HepG2 (cell line): ENCODE measurements around the gene DIS3L2. TPM values are rescaled to one million over a fixed set of nuclear protein-coding genes. Genes with fewer than 3 reads are reported as not detected.

Source experiments
- ATAC-seq: fragments of 200-7000 bp; cut with Tn5 transposase; 3 replicates; pipeline ENCODE4 v1.9.1; 2020; ENCODE audit warnings: mild to moderate bottlenecking, moderate library complexity
- BruUV-seq: library from RNA; stranded (reverse); fragments of 400-500 nt; replicated peaks from 2 replicates; lab custom pipeline; 2021; lab: Mats Ljungman, UMichigan
- CTCF ChIA-PET: fragments of 300-600 bp; formaldehyde crosslinking; extraction: SDS; loops from one replicate; lab custom pipeline; 2021; ENCODE audit warnings: low total read pairs, inconsistent platforms, low intra/inter-chr PET ratio; lab: Yijun Ruan, JAX
- POLR2A ChIA-PET: fragments of 350-600 bp; sonication (Branson Sonifier 250); formaldehyde crosslinking; loops from one replicate; lab custom pipeline; 2020; ENCODE audit warnings: antibody characterized with exemption, inconsistent platforms; lab: Yijun Ruan, JAX
- DNase-seq: peaks from one replicate; pipeline ENCODE4 v3.0.0-alpha.2; 2015; ENCODE audit warnings: low spot score
- FAIRE-seq: peaks from 3 replicates; lab custom pipeline; 2011; peaks lifted over from hg19 to GRCh38; lab: Jason Lieb, UNC
- H2AFZ ChIP-seq: one replicate; pipeline ENCODE4 v1.6.1; 2011; ENCODE audit warnings: low read length, inconsistent platforms
- H3K27ac ChIP-seq: fragments of 300-600 bp; 3 replicates; pipeline ENCODE4 v1.8.0; 2011; ENCODE audit warnings: mixed run types, mild to moderate bottlenecking, mixed read lengths, low read length, inconsistent platforms; ENCODE audit not compliant: insufficient read depth; ENCODE audit errors: extremely low read length
- H3K27me3 ChIP-seq, 2 experiments: fragments of 200-600 bp in 1 of 2; 2 replicates in 1 of 2; 3 replicates in 1 of 2; pipeline versions ENCODE4 v1.6.0 to v1.8.0; 2011; ENCODE audit warnings: low read length in 2 of 2, mild to moderate bottlenecking in 2 of 2, moderate library complexity in 2 of 2, inconsistent platforms in 1 of 2; ENCODE audit not compliant: insufficient read depth in 2 of 2, control insufficient read depth in 1 of 2
- H3K36me3 ChIP-seq, 2 experiments: fragments of 200-600 bp in 1 of 2; replicated peaks in 1 of 2; 2 replicates in 1 of 2; 3 replicates in 1 of 2; pipeline versions ENCODE4 v1.5.1 to v1.8.0; 2011; ENCODE audit warnings: low read length in 2 of 2, inconsistent platforms in 1 of 2; ENCODE audit not compliant: insufficient read depth in 2 of 2, control insufficient read depth in 1 of 2
- H3K4me1 ChIP-seq: 2 replicates; pipeline ENCODE4 v1.5.1; 2012; ENCODE audit warnings: low read length, inconsistent platforms; ENCODE audit not compliant: insufficient read depth
- H3K4me2 ChIP-seq: 2 replicates; pipeline ENCODE4 v1.6.0; 2011; ENCODE audit warnings: low read depth, low read length, inconsistent platforms
- H3K4me3 ChIP-seq, 3 experiments: fragments of 200-600 bp in 1 of 3; sonication (generic), shearing (Covaris generic) in 1 of 3; replicated peaks in 1 of 3; 2 replicates each; pipeline ENCODE4 v1.5.1; 2011 to 2016; ENCODE audit warnings: low read length in 3 of 3, inconsistent platforms in 2 of 3, low read depth in 2 of 3, mild to moderate bottlenecking in 2 of 3, control low read depth in 1 of 3, mixed read lengths in 1 of 3; ENCODE audit not compliant: insufficient read depth in 1 of 3
- H3K79me2 ChIP-seq: one replicate; pipeline ENCODE4 v1.6.1; 2011; ENCODE audit warnings: low read length, inconsistent platforms; ENCODE audit not compliant: insufficient read depth
- H3K9ac ChIP-seq: 2 replicates; pipeline ENCODE4 v1.6.0; 2011; ENCODE audit warnings: mild to moderate bottlenecking, low read depth, low read length, inconsistent platforms; ENCODE audit not compliant: insufficient read depth
- H3K9me3 ChIP-seq: 2 replicates; pipeline ENCODE4 v1.5.1; 2012; ENCODE audit warnings: mild to moderate bottlenecking, low read length
- H4K20me1 ChIP-seq: 2 replicates; pipeline ENCODE4 v1.6.0; 2011; ENCODE audit warnings: inconsistent platforms, mild to moderate bottlenecking, low read length, moderate library complexity; ENCODE audit not compliant: insufficient read depth
- HNF4G ChIP-seq, 2 experiments: sonication (generic) in 1 of 2; formaldehyde crosslinking in 1 of 2; IDR thresholded peaks; 2 replicates each; pipeline versions ENCODE4 v1.4.0 to v1.6.1; 2011 to 2020; ENCODE audit warnings: borderline replicate concordance in 2 of 2, low read depth in 2 of 2, mild to moderate bottlenecking in 2 of 2, low read length in 1 of 2, missing genetic modification reagents in 1 of 2, moderate library complexity in 1 of 2
- KLF12 ChIP-seq: sonication (generic); formaldehyde crosslinking; IDR thresholded peaks from 2 replicates; pipeline ENCODE4 v1.4.0; 2020; ENCODE audit warnings: missing genetic modification reagents, borderline replicate concordance
- RXRA ChIP-seq: sonication (generic); formaldehyde crosslinking; IDR thresholded peaks from 2 replicates; pipeline ENCODE4 v1.5.1; 2020; ENCODE audit warnings: missing genetic modification reagents
- SAFB2 ChIP-seq: sonication (generic); formaldehyde crosslinking; IDR thresholded peaks from 2 replicates; pipeline ENCODE4 v1.5.1; 2020; ENCODE audit warnings: missing genetic modification reagents, low read depth, mild to moderate bottlenecking, borderline replicate concordance
- TBX2 ChIP-seq: sonication (generic); formaldehyde crosslinking; IDR thresholded peaks from 2 replicates; pipeline ENCODE4 v1.5.0; 2020; ENCODE audit warnings: missing genetic modification reagents, mild to moderate bottlenecking, borderline replicate concordance
- ZBTB21 ChIP-seq: sonication (generic); formaldehyde crosslinking; IDR thresholded peaks from 2 replicates; pipeline ENCODE4 v1.4.0; 2020; ENCODE audit warnings: missing genetic modification reagents
- ZFP37 ChIP-seq: sonication (generic); formaldehyde crosslinking; IDR thresholded peaks from 2 replicates; pipeline ENCODE4 v1.4.0; 2020; ENCODE audit warnings: missing genetic modification reagents, borderline replicate concordance
- ZFY ChIP-seq: sonication (generic); formaldehyde crosslinking; IDR thresholded peaks from 2 replicates; pipeline ENCODE4 v1.4.0; 2020; ENCODE audit warnings: missing genetic modification reagents
- ZNF138 ChIP-seq: sonication (generic); formaldehyde crosslinking; IDR thresholded peaks from 2 replicates; pipeline ENCODE4 v1.5.0; 2020; ENCODE audit warnings: mild to moderate bottlenecking, low read depth, missing genetic modification reagents
- ZNF260 ChIP-seq: sonication (generic); formaldehyde crosslinking; IDR thresholded peaks from 2 replicates; pipeline ENCODE4 v1.4.0; 2020; ENCODE audit warnings: missing genetic modification reagents, low read depth, mild to moderate bottlenecking, borderline replicate concordance
- ZNF737 ChIP-seq: sonication (generic); formaldehyde crosslinking; IDR thresholded peaks from 2 replicates; pipeline ENCODE4 v1.5.0; 2020; ENCODE audit warnings: missing genetic modification reagents, mild to moderate bottlenecking, borderline replicate concordance
- WGBS: methylation state at CpG from one replicate; pipeline ENCODE4 v1.1.6; 2017; ENCODE audit warnings: low lambda C conversion rate; 5-methylcytosine and 5-hydroxymethylcytosine counted together
- in situ Hi-C: cut with HindIII; loops from 2 replicates; pipeline ENCODE4 v1.10.0; 2017; ENCODE audit warnings: low pct_unique_long_range_greater_than_20kb; ENCODE audit not compliant: extremely low pct_ligation_motif_present
- intact Hi-C: fragments of 100-400 bp; cut with micrococcal nuclease; formaldehyde crosslinking; loops from one replicate; pipeline ENCODE4 v1.10.0; 2022; ENCODE audit not compliant: unreplicated experiment
- polyA plus RNA-seq, 8 experiments: library from polyadenylated mRNA; depleted of rRNA in 3 of 8; stranded (reverse) in 7 of 8; unstranded in 1 of 8; fragments of >200 nt; fragmentation: Illumina TruSeq in 4 of 8; extraction: Trizol in 4 of 8; gene quantifications; 2 replicates each; pipeline versions ENCODE4 v1.2.1 to v1.2.3, GENCODE V29; 2011 to 2016; ENCODE audit warnings: low read depth in 4 of 8, missing spikeins in 1 of 8, mixed read lengths in 1 of 8; ENCODE audit not compliant: insufficient read depth in 1 of 8
- total RNA-seq, 5 experiments: library from RNA; depleted of rRNA; stranded (reverse); fragments of >200 nt; fragmentation: Illumina TruSeq; extraction: Trizol; gene quantifications; 2 replicates each; pipeline ENCODE4 v1.2.3, GENCODE V29; 2016; ENCODE audit warnings: low read depth in 1 of 5
- TF ChIP-seq, protein P1 (sequence below): sonication (generic); formaldehyde crosslinking; conservative IDR thresholded peaks from 2 replicates; pipeline ENCODE4 v1.4.0; 2020; ENCODE audit warnings: missing genetic modification reagents
- TF ChIP-seq, protein P2 (sequence below): sonication (generic); formaldehyde crosslinking; IDR thresholded peaks from 2 replicates; pipeline ENCODE4 v1.5.1; 2020; ENCODE audit warnings: missing genetic modification reagents, mild to moderate bottlenecking, borderline replicate concordance
- TF ChIP-seq, protein P3 (sequence below): sonication (generic); formaldehyde crosslinking; IDR thresholded peaks from 2 replicates; pipeline ENCODE4 v1.5.0; 2020; ENCODE audit warnings: mild to moderate bottlenecking, missing genetic modification reagents

DIS3L2 gene
- total and polyA plus RNA-seq, 2 of the 13 experiments (the other 11 are each of a cell fraction or from before 2014, with no cell fraction given), result 7.0 to 23.9 TPM

DNA sequence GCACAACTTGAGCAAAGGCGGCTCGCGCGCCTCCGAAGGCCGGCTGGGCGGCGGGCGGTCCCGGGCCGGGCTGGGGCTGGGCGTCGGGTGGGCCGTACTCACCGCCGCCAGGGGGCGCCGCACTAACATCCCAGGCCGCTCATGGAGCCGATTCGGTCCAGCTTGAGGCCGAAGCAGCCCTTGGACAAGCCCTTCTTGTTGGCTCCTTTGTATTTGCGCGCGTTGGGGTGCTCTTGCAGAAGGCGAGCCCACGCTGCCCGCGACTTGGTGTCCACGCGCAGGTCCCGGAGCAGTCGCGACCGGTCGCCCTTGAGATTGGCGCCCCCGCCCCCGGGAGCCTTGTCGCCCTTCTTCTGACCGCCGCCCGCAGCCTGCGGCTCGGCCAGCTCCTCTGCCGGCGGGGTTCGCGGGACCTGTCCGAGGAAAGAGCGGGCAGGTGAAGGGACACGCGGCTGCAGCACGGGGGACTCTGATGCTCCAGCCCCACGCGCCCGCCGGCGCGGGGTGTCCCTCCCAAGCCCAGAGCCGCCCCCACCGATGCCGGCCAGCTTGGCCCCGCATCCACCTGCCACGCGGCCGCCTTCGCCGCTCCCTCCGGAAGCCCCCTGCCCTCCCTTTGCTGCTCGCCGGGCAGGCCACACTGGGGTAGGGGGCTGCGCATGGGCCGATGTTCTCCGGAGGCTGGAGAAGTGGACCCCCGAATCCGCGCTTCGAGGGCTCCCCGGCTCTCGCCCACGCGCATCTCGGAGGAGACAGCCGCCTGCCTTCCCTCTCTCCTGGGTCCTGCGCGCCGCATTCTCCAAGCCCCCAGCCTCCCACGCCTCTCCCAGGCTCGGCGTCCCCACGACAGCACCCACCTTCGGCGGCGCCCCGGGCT is 36.0 kb upstream of the DIS3L2 start (continued):
- no peak for TF ChIP-seq RXRA (CRISPR knock-in tag)
- TF ChIP-seq, protein P1, sequence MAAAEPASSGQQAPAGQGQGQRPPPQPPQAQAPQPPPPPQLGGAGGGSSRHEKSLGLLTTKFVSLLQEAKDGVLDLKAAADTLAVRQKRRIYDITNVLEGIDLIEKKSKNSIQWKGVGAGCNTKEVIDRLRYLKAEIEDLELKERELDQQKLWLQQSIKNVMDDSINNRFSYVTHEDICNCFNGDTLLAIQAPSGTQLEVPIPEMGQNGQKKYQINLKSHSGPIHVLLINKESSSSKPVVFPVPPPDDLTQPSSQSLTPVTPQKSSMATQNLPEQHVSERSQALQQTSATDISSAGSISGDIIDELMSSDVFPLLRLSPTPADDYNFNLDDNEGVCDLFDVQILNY, result no peak
- no peak for TF ChIP-seq HNF4G (IDR thresholded peaks at IDR 0.05; ENCODE audit: borderline replicate concordance, low read depth, low read length)
- 0 out of 2 replicates have a peak, but pooled peaks have one; percentile 21 for TF ChIP-seq HNF4G (CRISPR knock-in tag; IDR thresholded peaks at IDR 0.05; ENCODE audit: borderline replicate concordance, low read depth)
- TF ChIP-seq ZFY (CRISPR knock-in tag), result peak; percentile 55; the same call in 1 of the 2 replicates
- TF ChIP-seq, protein P2, sequence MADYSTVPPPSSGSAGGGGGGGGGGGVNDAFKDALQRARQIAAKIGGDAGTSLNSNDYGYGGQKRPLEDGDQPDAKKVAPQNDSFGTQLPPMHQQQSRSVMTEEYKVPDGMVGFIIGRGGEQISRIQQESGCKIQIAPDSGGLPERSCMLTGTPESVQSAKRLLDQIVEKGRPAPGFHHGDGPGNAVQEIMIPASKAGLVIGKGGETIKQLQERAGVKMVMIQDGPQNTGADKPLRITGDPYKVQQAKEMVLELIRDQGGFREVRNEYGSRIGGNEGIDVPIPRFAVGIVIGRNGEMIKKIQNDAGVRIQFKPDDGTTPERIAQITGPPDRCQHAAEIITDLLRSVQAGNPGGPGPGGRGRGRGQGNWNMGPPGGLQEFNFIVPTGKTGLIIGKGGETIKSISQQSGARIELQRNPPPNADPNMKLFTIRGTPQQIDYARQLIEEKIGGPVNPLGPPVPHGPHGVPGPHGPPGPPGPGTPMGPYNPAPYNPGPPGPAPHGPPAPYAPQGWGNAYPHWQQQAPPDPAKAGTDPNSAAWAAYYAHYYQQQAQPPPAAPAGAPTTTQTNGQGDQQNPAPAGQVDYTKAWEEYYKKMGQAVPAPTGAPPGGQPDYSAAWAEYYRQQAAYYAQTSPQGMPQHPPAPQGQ (CRISPR knock-in tag), result no peak

DNA sequence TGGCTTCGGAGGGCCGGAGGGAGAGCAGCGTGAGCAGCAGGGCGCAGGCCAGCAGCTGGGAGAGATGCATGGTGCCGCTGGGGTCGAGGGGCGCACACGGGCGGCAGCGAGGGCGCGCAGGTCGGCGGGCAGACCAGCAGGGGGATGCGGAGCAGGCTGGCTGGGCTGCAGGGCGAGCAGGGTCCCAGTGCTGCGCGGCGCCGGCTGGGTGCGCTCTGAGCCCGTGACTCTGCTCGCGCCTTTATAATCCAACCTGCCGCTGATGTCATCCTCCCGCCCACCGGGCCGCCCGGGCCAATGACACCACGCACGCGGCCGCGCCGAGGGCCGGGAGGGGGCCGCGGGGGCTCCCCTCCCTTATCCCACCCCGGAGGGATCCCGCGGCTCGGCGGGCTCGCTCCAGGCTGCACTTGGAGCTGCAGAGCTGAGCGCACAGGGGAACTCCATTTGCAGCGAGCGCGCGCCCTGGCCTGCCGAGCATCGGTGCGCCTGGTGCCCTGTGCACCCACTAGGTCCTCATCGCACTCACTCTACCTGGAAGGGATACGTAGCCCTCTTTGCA is 35.3 kb upstream of the DIS3L2 start, which contains the start of gene NPPC:
TSS of gene NPPC (minus strand) at position 217 of the 562 bp plus-strand sequence. CDS start at position 70, 147 bp downstream.
- WGBS, result 3% methylated on average over 16 of the region's 54 CpGs
- DNase-seq (peak; percentile 62), ATAC-seq (peak; percentile 82), FAIRE-seq (no peak)
- Histone ChIP-seq H3K4me3 (peak within 1 kb of the TSS; percentile 41 to 75 (median 58)), H4K20me1 (no peaks in the 10 kb centered on the region; the same call in 1 of the 2 replicates), H3K36me3 (no peaks in the 10 kb centered on the region), H3K9me3 (no peaks in the 10 kb centered on the region), H2AFZ (no peak within 1 kb of the TSS), H3K27ac (no peak within 1 kb of the TSS), H3K27me3 (peaks cover 23 to 93% of the 10 kb centered on the region in 2 experiments; a peak in 4 of 5 replicates), H3K79me2 (no peaks in the 10 kb centered on the region), H3K4me2 (peak within 1 kb of the TSS; percentile 71), H3K4me1 (peaks cover 44% of the 10 kb centered on the region), H3K9ac (no peak within 1 kb of the TSS)
- POLR2A ChIA-PET, result interaction anchor here (0.6 to 1.8 kb wide), 2 partner anchors 9 to 510 kb away, joined by 3 to 4 read pairs; no protein-coding TSS in a partner anchor
- no TSS peak for BruUV-seq
- in situ Hi-C loops (loop anchor here (10.0 kb wide), 1 partner anchor 219 kb away; no protein-coding TSS in a partner anchor), intact Hi-C loops (loop anchor here (5.0 kb wide), 1 partner anchor 36 kb away; the partner anchor contains the start of gene DIS3L2)
- CTCF ChIA-PET, result interaction anchor here (0.7 to 3.1 kb wide), 6 partner anchors 20 to 515 kb away, joined by 3 to 25 read pairs (median 5); no protein-coding TSS in a partner anchor
- TF ChIP-seq TBX2 (CRISPR knock-in tag) (peak; percentile 63; the same call in 1 of the 2 replicates), ZNF138 (no peak), ZBTB21 (CRISPR knock-in tag) (no peak), KLF12 (CRISPR knock-in tag) (no peak), ZNF737 (CRISPR knock-in tag) (no peak), ZFP37 (CRISPR knock-in tag) (no peak), SAFB2 (CRISPR knock-in tag) (peak; percentile 44; the same call in 1 of the 2 replicates), ZNF260 (CRISPR knock-in tag) (no peak)
- TF ChIP-seq, protein P3, sequence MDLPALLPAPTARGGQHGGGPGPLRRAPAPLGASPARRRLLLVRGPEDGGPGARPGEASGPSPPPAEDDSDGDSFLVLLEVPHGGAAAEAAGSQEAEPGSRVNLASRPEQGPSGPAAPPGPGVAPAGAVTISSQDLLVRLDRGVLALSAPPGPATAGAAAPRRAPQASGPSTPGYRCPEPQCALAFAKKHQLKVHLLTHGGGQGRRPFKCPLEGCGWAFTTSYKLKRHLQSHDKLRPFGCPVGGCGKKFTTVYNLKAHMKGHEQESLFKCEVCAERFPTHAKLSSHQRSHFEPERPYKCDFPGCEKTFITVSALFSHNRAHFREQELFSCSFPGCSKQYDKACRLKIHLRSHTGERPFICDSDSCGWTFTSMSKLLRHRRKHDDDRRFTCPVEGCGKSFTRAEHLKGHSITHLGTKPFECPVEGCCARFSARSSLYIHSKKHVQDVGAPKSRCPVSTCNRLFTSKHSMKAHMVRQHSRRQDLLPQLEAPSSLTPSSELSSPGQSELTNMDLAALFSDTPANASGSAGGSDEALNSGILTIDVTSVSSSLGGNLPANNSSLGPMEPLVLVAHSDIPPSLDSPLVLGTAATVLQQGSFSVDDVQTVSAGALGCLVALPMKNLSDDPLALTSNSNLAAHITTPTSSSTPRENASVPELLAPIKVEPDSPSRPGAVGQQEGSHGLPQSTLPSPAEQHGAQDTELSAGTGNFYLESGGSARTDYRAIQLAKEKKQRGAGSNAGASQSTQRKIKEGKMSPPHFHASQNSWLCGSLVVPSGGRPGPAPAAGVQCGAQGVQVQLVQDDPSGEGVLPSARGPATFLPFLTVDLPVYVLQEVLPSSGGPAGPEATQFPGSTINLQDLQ (CRISPR knock-in tag), result no peak
